Suprapubic skin (tissue), 4 donors: ENCODE results near the gene LPAR5.

Source experiments
- CTCF ChIP-seq, 2 donors: fragments of 200-600 bp in 1 of 2; fragments of 450-650 bp in 1 of 2; sonication (generic) in 1 of 2; IDR thresholded peaks; one replicate each; pipeline ENCODE4 v1.5.1; 2016 to 2019; ENCODE audit warnings: antibody characterized with exemption in 2 of 2, mild to moderate bottlenecking in 1 of 2, moderate library complexity in 1 of 2
- EP300 ChIP-seq: sonication (generic); formaldehyde crosslinking; IDR thresholded peaks from one replicate; pipeline ENCODE4 v1.6.1; 2017; ENCODE audit warnings: antibody characterized with exemption
- POLR2A ChIP-seq, 2 donors: fragments of 450-650 bp; IDR thresholded peaks; one replicate each; pipeline ENCODE4 v1.6.1; 2017; ENCODE audit warnings: antibody characterized with exemption in 2 of 2, mild to moderate bottlenecking in 2 of 2, moderate library complexity in 2 of 2
- POLR2AphosphoS5 ChIP-seq, 3 donors: sonication (generic); formaldehyde crosslinking; IDR thresholded peaks; one replicate each; pipeline ENCODE4 v1.6.1; 2017; ENCODE audit warnings: antibody characterized with exemption in 3 of 3

- TF ChIP-seq CTCF (IDR thresholded peaks at IDR 0.05) (no peak), POLR2A (IDR thresholded peaks at IDR 0.05) (no peak), POLR2AphosphoS5 (IDR thresholded peaks at IDR 0.05) (no peak), EP300 (no peak)
Measured at GRCh38 chr12:6641131-6641530, 5.4 kb upstream of the LPAR5 start.
